Activated CD4-positive, CD25-positive, alpha-beta regulatory T cell (primary cell): ENCODE results near the gene FAM221B.

ENCODE experiments used
- DNase-seq, 4 experiments: peaks; one replicate each; lab custom pipeline; 2025; lab: John Stamatoyannopoulos, UW

The FAM221B gene

DNA sequence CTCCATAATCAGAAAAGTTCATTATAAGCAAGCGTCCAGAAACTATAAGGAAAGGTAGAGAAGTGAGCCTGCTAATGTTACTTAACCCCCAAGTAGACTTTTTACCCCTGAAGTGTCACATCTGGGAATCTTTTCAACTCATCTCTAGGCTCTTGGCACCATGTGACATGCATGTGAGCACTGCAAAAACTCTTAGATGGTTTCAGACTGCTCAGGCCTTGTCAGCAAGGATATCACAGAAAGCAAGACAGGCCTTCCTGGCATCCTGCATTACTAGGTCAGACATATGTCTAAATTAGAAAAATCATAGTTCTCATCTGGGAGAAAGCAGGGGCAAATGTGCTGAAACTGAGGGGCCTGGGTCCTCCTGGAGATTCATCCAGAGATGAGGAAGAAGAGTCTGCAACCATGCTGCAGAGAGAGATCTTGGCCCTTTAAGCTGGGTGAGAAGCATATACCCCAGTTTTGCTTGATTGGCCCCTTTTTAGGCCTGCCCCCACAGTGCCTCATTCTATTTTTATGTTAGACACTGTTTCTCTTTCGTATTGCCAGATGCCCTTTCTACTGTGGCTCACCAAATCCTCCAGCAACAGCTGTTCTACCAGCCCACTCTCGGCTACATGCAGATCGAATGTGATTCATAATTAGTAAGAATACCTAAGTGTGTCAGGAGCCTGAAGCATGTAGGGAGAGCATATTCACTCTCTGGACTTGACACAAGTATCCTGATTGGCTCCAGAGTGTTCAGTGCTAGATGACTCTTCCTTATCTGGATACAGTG lies 19.4 kb upstream of the FAM221B start:
- peak in 1 of 4 experiments; percentile 8 for DNase-seq

DNA sequence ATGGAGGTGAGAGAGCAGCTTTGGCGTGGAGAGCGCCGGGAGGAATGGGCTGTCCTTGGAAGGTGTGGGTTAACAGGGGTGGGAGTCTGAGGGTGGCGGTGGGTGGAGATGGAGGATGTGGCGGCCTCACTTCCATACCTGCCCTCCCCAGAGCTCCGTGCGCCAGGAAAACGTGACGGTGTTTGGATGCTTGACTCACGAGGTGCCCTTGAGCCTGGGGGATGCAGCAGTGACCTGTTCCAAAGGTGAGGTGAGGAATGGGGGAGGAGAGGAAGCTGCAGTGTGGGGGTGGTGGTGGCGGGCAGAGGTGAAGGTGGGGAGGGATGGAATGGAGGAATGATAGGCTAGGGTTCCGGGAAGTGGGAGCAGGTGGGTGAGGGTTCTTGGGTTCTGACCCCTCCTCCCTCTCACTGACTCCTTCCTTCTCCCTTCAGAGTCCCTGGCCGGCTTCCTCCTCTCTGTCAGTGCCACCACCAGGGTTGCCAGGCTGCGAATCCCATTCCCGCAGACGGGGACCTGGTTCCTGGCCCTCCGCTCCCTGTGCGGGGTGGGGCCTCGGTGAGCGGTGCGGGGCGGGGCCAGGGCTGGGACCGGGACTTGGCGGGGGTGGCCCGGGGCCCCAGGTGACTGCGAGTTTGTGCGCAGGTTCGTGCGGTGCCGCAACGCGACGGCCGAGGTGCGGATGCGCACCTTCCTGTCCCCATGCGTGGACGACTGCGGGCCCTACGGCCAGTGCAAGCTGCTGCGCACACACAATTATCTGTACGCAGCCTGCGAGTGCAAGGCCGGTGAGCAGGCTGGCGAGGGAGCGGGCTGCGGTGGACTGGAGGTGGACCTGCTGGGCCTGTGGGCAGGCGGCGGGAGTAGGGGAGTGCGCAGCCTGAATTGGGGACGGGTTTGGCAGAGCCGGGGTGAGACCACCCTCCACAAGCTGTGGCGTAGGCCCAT lies 17.6 kb upstream of the FAM221B start:
- no peak for DNase-seq

DNA sequence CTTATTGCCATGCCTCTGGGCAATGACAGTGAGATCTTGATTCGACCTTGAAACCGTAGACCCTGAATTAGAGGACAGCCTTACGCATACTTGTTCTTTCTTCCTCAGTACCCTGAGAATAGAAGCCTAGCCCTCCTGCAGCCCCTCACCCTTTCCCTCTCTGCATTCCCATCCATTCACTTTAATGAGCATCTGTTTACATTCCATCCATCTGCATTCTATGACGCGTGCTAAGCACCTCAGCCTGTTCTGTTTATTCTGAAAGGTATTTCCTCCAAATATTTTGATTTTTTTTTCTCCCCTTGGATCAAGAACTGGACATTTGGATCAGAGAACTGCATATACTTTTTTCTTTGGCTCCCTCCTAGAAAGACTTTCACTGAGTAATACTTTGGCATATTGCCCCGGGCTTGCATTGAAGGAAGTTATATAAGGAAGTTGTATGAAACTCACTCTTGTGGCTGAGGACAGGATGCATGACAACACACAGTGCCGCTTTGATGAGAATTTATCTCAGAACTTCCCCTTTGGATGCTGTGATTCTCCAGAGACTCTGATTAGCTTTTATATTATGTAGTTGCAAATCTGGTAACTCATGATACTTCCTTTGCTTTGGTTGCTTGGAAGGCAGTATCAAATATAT lies 16.2 kb upstream of the FAM221B start:
- DNase-seq, result no peak

DNA sequence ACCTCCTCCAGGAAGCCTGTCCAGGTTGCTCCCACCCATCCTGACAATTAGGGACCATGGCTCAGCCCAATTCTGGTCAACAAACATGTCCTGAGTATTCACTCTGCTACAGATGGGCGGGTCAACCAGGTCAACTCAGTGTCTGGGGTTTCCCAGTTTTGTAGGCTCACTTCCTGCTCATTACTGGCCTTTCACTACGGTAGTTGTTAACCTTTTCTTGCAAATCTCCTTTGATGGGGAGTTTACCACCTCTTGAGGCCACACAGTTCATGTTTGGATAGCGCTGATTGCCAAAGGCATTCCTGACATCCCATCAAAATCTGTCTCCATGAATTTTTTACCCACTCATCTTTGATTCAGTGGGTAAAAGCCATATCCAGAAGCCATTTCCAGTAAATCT lies 14.3 kb upstream of the FAM221B start:
- DNase-seq, result no peak

DNA sequence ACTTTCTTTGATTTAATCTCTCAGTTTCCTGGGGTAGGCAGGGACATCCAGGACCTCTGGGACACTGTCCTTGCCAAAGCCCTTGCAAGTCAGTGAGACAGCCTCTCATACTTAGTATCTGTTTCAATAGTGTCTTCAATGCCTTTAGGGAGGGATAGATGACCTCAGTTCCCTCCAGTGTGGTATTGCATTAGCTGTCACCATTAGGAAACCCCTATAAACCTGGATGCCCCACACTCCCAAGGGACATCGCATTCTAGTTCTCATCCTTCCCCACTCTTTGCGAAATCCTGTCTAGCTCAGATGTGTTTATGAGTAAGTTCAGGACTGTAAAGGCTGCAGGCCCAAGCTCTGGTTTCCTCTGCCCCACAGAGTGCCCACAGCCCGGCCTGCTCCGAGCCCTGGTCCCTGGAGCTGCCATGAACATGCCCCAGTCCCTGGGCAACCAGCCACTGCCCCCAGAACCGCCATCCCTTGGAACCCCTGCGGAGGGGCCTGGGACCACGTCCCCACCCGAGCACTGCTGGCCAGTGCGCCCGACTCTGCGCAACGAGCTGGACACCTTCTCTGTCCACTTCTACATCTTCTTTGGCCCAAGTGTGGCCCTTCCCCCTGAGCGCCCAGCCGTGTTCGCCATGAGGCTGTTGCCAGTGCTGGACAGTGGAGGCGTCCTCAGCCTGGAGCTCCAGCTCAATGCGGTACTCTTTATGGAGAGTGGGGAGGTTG lies 13.7 kb upstream of the FAM221B start:
- no peak for DNase-seq

DNA sequence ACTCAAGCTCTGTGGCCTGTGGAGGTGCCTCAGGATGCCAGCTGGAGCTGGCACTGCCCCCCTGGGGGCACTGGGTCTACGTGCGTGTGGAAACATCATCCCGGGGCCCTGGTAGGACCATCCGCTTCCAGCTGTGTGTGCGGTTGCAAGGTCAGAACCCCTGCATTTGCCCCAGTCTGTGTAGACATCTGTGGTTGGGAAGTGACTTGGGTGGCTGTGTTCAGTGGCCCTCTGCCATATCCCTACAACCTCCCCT lies 13.0 kb upstream of the FAM221B start:
- no peak for DNase-seq

DNA sequence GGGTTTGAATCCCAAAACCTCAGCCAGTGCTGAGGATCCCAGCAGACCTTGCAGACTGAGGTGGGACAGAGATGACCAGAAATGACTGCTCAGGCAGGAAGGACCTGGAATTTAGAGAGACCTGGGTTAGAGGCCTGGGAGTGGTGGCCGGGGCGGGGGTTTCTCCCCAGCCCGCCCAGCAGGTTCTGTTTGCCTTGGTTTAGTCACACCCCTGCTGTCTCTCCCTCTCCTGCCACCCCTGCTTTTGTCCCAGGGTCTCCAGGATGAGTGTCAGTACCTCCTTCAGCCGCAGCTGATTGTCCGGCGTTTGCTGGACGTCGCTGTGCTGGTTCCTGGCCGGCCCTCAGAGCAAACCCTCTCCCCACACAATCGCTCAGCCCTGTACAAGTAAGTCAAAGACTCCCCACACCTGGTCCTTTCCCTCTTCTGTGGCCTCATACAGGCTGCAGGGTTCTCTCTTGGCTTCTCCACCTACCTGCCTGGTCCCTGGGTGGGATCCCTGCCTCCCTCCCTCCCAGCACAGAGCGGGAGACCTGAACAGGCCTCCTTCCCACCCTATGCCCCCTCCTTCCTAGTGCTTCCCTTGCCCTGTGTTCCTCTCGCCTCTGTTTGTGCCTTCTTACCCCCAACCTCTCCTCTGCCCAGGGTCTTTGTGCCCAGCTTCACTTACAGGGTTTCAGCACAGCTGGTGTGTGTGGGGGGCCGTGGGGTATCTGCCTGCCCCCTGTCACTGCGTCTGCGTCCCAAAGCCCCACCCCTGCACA lies 12.5 kb upstream of the FAM221B start:
- no peak for DNase-seq

DNA sequence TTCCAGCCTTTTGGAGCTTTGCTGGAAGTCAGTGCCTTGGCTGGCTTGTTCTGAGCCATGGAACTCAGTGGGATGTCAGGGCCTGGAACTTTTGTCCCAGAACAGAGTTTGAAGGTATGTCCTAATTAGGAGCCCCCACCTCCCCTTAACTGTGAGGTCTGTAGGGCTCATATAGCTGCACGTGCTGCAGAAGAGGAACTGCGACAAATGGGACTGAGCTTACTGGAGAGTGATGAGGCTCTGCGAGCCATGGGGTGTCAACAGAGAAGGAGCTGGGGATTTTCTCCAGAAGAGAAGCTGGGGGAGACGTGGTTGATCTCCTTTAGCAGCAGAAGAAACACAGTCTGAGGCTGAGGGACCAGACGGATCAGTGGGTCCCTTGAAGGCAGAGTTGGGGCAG lies 11.4 kb upstream of the FAM221B start:
- no peak for DNase-seq

DNA sequence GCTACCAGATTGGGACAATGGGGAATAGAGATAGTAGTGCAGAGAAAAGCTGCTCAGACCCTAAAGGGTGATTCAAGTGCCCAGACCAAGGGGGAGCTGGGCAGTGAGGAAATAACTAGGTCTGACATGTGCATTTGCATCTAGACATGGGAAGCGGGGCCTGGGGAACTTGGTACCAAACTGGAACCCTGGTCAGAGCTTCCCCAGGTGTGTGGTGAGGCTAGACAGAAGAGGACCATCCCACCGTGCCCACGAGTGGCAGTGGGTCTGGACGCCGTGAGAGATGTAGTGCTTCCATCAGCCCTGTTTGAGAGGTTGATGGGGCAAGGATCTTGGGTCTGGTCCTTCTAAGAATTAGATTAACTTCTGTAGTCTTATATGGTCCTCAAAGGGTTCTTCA lies 8.1 kb upstream of the FAM221B start:
- no peak for DNase-seq

DNA sequence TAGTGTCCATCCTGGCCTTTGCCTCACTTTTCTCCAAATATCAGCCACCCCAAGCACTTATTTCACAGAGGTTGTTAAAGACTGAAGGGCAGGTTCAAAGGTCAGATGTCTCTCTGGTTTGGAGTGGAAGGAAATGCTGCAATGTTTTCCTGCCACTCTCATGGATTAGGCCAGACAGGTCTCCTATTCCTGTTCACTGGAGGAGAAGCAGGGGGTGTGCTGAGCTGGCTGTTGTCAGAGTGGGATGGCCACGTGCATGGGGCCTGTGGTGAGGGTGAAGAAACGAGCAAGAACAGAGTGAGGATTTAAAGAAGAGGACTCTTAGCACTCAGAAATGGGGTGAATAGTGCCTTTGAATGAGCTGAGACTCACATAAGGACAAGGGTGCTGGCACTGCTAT lies 7.2 kb upstream of the FAM221B start:
- no peak for DNase-seq

DNA sequence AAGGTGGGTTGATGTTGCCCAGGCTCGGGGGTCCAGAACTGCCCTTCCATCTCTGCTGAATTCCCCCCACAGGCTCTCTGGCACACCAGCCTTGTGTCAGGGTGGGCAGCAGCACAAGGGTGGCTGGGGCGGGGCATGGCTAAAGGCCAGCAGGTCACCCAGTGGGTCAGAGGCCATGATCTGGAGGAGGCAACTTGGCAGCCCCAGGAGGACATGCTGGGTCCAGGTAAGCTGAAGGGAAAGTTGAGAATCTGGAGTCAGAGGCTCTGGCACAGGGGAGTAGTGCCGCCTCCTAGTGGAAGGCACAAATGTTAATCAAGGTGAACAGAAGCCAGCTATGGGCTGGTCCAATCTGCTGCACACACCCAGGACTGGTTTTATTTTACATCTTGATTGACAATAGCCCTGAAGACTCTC lies 6.7 kb upstream of the FAM221B start:
- DNase-seq, result no peak

DNA sequence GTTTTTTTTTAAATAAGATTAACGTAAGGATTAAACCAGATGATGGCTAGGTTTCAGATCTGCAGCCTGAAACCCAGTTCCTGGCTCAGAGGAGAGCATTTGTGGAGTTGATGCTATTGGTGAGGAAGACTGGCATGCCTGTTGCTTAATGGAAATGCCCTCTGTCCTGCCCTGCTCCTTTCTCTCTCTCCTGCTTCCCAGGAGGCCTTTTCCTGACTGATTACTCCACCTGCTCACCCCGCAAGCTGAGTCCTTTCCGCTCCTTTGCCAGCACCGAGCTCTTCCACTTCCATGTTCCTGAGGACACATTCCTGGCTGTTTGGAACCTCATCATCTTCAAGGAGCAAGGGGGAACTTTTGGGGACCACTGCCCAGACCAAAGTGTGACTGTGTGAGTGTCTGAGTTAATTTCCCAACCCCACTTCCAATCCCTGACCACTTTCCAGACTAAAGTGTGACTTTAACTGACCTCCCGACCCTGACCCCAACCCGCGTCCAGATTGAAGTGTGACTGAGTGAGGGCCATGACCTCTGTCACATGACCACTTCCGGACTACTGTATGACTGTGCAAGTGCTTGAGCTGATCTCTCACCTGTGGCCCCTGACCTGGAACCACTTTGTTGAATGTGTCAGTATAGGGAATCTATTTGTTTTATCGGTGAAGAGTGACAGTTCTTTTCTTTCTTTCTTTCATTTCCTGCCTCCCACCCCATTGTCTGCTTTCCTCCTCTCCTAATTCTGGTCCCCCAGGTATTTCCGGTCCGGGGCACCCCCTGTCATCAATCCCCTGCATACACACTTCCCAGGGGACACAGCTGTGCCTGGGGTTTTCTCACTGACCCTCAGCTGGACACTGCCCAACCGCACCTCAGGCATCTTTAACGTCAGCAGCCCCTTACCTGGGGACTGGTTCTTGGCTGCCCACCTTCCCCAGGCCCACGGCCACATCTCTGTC lies 6.0 kb upstream of the FAM221B start:
- no peak for DNase-seq

DNA sequence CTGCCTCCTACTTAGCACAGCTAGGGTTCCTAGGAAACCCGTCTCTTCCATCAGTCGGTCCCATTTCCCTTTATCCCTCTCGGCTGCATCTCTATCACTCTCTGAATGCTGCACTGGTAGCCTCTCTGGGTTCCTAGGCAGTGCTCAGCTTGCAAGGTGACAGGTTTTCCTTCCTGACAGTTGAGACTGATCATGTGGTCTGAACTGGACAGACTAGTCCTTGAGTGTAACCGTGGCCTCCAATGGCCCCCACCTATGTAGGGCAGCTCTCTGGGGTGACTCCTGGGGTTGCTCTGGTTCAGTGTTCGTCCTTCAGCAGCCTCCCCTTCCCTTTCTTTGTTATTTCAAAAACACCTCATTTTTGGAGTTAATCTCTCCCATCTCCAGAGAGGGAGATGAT lies 4.3 kb upstream of the FAM221B start:
- no peak for DNase-seq

DNA sequence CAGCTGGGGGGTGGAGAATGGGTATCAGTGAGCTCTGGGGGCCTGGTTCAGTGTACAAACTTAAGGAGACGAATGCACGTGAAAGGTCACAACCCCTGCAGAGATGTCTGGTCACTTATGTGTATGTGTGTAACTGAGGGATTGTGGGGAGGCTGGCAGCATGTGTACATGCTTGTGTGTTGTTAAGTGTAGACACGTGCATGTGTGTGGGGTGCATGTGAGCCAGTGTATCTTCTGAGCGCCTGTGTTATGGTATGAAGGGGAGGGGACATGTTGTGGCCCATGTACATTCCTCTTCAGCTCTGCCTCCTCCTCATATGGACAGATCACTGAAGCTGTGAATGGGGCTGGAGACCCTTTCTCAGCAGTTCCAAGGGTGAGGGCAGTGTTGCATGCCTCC lies 2.5 kb upstream of the FAM221B start:
- DNase-seq, result no peak

DNA sequence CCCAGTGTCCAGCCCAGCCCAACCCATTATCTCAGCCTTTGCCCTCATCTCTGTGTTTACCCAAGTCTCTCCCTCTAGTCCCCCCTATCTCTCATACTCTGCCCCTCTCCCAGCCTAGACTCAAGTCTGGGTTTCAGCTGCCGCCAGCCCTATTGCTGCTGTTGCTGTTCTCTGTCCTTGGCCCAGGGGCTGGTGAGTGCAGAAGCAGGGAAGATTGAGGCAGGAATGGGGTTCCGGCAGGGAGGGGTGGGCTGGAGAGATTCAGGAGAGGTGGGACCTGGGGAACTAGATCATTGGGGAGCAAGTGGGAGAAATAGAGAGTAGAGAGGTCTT lies 1.2 kb upstream of the FAM221B start:
- DNase-seq, result no peak

DNA sequence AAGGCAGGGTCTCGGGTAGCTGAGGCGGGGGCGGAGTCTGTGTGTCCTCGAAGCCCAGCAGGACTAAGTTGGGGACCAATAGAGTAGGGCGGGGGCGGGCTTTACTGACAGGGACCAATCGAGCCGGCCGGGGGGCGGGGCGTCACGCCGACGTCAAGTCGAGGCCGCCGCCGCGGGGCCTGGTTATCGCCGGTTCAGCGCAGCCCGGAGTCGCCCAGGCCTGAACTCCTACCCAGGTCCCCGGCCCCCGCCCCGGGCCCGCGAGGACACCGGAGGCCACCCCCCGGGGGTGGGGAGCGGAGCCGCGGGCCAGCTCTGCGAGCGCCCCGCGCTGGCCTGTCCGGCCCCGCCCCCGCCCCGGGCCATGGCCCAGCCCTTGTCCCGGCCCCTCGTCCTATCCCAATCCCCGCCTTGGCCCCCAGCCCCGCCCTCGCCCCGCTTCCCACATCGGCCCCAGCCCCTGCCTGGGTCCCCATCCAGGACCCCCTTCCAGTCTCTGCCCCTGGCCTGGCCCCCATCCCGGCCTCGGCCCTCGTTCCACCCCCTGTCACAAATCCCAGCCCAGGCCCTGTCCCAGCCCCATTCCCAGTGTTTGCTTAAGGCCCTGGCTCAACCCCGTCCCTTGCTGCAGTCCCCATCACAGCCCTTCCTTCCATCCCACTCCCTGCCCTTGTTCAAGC lies 692 bp upstream of the FAM221B start, which contains the start of gene TMEM8B:
TSS of gene TMEM8B (plus strand) at position 145 of the 680 bp plus-strand sequence. CDS start at position 365, 220 bp downstream.
- DNase-seq, result peak; percentile 83 to 93 (median 90)

DNA sequence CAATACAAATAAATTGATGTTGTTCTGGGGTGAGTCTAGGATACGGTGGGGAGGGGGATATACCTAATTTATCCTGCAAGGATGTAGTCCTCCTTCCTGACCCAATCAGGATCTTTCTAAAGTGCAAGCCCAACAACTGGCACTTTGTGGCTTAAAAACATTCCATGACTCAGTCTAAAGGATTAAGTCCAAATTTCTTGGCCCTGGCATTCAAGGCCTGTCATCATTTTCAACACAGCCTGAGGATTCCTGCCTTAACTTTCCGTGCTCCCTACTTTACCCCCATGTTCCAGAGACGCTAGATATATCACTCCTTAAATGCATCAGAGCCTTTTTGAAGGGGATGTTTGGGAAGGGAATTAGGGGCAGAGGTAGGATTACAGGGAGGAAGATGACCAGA lies 1.0 kb downstream of the FAM221B start:
- DNase-seq, result no peak

DNA sequence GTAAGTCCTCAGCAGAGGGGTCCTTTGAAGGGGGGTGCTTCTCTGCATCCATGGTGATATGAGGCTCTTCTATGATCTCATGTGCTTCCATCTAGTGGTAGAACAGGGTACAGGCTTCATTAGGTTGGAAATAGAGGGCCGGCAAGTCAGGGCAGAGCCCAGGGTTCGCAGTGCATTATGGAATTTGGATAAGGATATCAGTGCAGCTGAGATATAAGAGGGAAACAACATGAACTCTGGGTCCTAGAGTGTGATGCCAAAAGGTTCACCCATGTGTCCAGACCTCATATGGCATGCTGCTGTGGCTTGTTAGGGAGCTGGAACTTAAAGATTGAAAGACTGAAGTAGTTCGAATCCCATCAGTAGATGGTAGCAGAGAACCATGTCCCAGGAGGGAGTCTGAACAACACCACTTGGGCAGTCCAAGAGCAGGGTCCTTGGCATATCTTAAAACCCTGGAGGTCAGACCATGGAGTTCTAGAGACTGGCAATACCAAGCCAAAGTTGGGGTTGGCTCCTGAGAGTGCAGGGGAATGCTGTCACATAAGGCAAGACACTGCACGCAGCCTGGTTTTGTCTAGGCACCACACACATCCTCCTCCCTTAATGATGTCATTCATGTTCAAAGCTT lies 2.3 kb downstream of the FAM221B start:
- DNase-seq, result no peak

DNA sequence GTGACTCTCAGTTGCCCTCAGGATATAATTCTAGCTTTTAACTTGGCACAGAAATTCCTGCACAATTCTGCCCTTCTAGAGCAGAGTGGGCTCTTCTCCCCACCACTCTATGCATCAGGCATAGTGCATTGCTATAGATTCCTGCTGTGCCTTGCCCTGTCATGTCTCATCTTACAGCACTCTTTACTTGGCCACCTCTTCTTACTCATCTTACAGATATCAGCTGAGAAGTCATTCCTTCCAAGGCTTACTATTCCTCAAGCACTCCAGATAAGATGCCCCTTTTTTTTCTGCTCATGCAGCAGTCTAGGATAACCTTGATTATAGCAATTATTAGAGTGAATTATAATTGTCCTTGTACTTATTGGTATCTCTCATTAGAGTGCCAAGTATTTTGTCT lies 5.6 kb downstream of the FAM221B start:
- no peak for DNase-seq
